ENCODE measurements around the gene SNAP47.
A peak's percentile ranks its signal among the peaks of the same experiment; 100 is the strongest.
"Not testable (repeated sequence)": the region's sequence is repeated elsewhere in the genome, so short reads cannot be mapped to it uniquely, and the experiment has no call there.

SNAP47 gene

DNA sequence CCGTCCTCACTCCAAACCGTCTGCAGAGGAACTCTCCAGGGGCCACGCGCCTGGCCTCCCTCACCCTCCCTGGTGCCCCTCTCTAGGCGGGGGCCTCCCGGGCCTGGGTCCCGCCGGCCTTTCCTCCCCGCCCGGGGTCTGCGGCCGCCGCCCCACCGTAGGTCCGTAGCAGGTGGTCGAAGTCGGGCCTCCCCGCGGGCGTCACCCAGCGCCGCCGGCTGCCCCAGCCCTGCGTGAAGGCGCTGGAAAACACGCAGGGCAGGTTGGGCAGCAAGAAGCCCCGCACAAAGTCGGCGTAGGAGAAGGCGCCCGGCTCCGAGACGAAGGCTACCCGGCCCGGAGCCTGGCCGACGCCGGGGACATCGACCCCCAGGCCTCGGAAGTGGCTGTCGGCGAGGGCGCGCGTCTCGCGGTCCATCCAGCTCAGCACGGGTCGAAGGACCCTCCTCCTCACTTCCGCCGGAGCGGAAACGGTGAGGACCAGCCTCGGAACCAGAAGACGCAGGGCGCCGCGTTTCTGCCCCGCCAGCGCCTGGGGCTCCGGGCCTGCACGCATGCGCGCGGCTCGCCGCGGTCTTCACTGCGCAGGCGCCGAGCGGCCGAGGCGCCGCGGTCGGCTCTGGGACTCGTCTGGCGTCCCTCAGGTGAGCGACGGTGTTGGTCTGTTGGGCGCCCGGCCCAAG is at the start of gene SNAP47, which contains the start of gene JMJD4:
TSS of gene SNAP47 (plus strand) at position 580 of the 683 bp plus-strand sequence. CDS start 12,302 bp downstream, outside the sequence.
TSS of gene JMJD4 (minus strand) at position 447 of the 683 bp plus-strand sequence. CDS start at position 418, 29 bp downstream.
- peak; percentile 86 for DNase-seq

GRCh38 chr1:227685807-227686206 is 49.4 kb upstream of the SNAP47 start:
- DNase-seq, result no peak

GRCh38 chr1:227697321-227697864 is 37.8 kb upstream of the SNAP47 start:
- no peak for DNase-seq

- not testable (repeated sequence) for DNase-seq
Observed at GRCh38 chr1:227701631-227702030, 33.6 kb upstream of the SNAP47 start.

- DNase-seq, result no peak
Observed at GRCh38 chr1:227707846-227708245, 27.4 kb upstream of the SNAP47 start.

GRCh38 chr1:227709451-227709850 is 25.8 kb upstream of the SNAP47 start:
- no peak for DNase-seq

- DNase-seq, result not testable (repeated sequence)
Observed at GRCh38 chr1:227710474-227710873, 24.8 kb upstream of the SNAP47 start.

- DNase-seq, result no peak
Observed at GRCh38 chr1:227712648-227713047, 22.6 kb upstream of the SNAP47 start.

DNA sequence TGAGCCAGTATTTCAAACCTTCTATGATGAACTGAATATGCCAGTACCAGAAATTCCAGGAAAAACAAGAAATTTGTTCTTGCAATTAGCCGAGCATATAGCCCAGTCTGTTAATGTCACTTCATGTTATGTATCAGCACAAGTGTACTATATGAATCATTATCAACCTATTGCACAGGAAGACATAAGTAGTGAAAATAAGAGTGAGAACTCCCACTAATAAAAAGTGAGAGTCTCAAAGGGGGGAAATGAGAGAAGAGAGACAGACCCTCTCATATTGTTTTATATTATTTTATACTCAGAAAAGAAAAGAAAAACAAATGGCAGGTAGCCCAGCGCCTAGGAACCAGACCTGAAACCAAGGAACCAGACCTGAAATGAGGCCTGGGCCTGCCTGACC is 16.3 kb upstream of the SNAP47 start:
- DNase-seq, result no peak

GRCh38 chr1:227723474-227723873 is 11.8 kb upstream of the SNAP47 start:
- DNase-seq, result no peak

- DNase-seq, result no peak
Observed at GRCh38 chr1:227725046-227725445, 10.2 kb upstream of the SNAP47 start.

DNA sequence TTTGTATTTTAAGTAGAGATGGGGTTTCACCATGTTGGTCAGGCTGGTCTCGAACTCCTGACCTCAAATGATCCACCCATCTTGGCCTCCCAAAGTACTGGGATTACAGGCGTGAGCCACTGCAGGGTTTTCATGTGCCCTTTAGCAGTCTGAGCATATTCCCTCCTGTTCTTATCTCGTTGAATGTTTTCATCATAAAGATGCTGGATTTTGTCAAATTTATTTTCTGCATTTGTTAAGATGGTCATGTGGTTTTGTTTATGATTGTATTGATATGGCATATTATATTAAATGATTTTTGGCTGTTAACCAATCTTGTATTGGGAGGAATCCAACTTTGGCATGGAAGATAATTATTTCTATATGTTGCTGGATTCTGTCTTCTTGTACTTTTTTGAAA is 8.9 kb upstream of the SNAP47 start:
- no peak for DNase-seq

GRCh38 chr1:227726924-227727599 is 8.2 kb upstream of the SNAP47 start:
- DNase-seq, result no peak

DNA sequence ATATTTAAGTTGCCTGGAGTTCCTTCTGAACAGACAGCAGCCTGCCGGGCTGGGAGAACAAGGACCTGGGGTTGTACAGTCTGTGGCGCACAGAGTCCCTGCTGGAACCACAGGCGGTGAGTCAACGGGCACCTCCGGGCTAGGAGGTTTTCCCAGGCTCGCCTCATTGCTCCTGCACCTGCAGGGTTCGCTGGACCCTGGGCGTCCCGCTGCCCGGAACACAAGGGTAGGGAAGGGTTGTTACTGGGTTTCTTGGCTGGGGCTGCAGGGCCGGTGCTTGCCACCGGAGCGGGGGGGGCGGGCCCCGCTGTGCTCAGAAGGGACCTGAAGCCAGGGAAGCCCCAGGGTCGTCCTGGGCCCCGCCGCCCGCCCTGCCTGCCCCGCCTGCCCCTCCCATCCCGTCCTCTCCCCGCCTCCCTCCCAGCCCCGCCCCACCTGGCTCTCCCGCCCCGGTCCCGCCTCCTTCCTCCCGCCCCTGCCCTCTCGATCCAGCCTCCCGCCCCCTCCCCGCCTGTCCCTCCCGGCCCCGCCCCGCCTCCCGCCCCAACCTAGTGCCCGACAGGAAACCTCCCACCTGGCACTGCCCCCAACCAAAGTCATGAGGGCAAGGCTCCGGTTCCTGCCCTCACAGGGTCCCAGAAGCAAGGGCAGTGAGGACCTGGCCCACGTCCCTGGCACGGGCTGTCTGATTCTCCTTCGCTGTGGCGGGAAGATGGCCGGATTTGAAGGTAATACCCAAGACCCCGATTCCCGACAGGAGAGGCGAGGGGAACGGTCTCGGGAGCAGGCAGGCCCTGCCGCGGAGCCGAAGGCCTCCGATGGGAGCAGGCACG is 7.0 kb upstream of the SNAP47 start:
- DNase-seq, result peak; percentile 74

DNA sequence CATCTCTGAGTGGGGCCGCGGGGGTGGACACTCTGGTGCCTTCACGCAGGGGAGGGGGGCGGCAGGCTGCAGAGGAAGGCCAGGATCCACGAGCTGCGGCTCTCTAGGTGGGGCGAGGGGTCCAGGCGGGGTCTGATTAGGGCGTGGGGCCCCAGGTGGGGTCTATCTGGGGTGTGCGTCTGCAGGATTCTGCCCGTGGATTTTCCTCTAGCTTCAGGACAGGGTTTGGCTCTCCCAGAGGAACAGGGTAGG is 6.4 kb upstream of the SNAP47 start:
- DNase-seq, result peak; percentile 27

GRCh38 chr1:227729144-227729880 is 5.9 kb upstream of the SNAP47 start:
- DNase-seq, result no peak

DNA sequence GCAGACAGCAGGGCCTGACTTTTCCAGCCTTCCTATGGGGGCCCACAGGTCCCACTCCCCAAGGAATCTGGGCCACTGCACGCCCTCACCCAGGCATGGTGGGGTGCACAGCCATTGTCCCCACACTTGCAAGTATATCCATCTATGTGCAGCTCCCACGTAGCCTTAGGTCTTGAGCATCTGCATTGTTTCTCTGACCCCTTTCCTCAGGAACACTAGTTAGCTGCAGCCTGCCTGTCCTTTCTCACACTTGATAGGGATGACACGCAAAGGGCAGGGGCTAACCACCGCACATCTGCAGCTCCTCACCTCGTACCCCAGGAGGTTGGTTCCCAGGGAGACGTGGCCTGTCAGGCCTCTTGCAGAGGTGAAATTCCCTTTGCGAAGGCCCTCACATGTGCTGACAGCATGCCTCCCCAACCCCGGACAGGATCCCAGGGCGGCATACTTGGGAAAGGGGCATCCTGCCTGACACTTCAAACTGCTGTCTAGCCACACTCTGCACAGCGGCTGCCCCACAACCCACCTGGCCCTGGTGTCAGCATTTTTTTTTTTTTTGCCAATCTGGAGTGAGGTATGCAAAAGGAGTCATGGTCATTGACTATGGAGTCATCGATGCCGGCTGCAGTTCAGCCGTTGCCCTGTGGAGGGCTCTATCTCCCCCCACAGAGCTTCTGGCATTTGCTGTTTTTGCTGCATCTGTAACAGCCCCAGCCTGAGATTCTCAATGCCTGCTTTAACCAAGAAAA is 5.2 kb upstream of the SNAP47 start:
- peak; percentile 28 for DNase-seq

- no peak for DNase-seq
Observed at GRCh38 chr1:227730630-227731151, 4.5 kb upstream of the SNAP47 start.

DNA sequence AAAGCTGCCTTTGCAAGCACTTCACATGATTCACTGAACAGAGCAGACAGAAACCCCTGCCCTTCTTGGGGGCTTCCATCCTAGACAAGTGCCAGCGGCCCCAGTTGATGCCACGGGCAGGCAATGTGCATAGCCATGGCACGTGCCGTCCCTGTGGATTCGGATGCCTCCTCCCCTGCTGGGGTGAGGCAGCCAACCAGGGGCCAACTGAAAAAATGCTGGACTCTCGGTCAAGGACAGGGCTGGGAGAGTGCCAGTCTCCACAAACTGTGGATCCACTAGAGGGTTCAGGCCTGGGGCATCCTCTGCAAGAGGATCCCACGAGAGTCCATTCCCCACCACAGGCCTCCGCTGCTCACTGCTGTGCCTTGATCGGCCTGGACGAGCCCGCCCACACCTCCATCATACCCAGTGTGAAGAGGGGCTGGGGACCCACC is 4.0 kb upstream of the SNAP47 start:
- DNase-seq, result no peak

DNA sequence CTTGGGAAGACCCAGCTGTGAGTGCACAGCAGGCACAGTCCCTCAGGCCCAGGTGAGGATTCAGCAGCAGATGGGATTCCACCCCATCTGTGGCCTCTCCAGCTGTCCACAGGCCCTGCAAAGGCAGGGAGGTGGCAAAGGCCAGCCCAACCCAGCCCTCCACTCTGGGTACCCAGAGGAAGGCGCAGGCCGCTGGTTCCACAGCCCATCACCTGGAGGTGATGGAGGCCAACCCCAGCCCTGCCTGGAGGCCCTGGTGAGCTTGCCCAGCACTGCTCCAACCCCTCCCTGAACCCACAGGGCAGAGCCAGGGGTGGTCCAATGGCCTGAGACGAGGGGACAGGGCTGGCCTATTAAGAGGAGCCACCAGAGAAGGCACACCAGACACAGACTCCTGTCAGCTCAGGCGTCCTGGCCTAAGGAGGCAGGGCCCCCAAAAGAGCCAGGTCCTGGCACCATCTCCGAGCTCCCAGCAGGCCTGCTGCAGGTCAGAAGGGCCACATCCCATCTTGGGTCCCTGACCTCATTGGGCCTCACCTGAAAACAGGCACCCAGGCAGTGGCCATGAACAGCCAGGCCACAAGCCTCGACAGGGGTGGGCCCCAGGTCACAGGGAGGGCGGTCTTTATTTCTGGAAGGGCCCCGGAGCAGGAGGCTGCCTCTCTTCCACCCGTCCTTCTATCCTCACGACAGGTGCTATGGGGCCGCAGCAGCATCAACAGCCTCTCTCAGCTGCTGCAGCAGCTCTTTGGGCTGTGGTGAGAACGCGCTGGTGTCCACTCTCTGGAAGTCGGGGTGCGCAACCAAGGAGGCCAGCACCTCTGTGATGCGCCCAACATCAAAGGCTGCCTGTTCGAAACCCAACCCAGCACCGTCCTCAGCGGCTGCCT is 3.3 kb upstream of the SNAP47 start:
- DNase-seq, result no peak
